Panc1 (cell line): ENCODE data around the gene ANO2. TPM values are rescaled to one million over a fixed set of nuclear protein-coding genes. Genes with fewer than 3 reads are reported as not detected.

ENCODE experiments used
- ATAC-seq: fragments of 200-7000 bp; cut with Tn5 transposase; 2 replicates; pipeline ENCODE4 v1.9.1; 2020; ENCODE audit warnings: mild to moderate bottlenecking, moderate library complexity
- BruUV-seq: library from RNA; stranded (reverse); fragments of 400-500 nt; replicated peaks from 2 replicates; lab custom pipeline; 2021; lab: Mats Ljungman, UMichigan
- CTCF ChIA-PET: fragments of 300-600 bp; sonication (Branson Sonifier 250); formaldehyde crosslinking; loops from one replicate; lab custom pipeline; 2022; ENCODE audit warnings: antibody characterized with exemption; lab: Charles Lee
- POLR2A ChIA-PET: fragments of 300-600 bp; sonication (Branson Sonifier 250); formaldehyde crosslinking; loops from one replicate; lab custom pipeline; 2022; ENCODE audit warnings: antibody characterized with exemption; lab: Charles Lee
- DNase-seq: peaks from one replicate; pipeline ENCODE4 v3.0.0-alpha.2; 2010; ENCODE audit warnings: low read depth, low spot score
- H3K27ac ChIP-seq: 2 replicates; pipeline ENCODE4 v1.5.1; 2011; ENCODE audit warnings: mild to moderate bottlenecking, low read length, inconsistent platforms
- H3K27me3 ChIP-seq: fragments of 200-500 bp; sonication (Bioruptor generic); 2 replicates; pipeline ENCODE4 v1.6.0; 2014; ENCODE audit warnings: low read length, inconsistent platforms; ENCODE audit not compliant: control insufficient read depth, insufficient read depth
- H3K36me3 ChIP-seq: fragments of 200-500 bp; sonication (Bioruptor generic); 2 replicates; pipeline ENCODE4 v1.5.1; 2014; ENCODE audit warnings: inconsistent platforms, mild to moderate bottlenecking, low read length, moderate library complexity; ENCODE audit not compliant: control insufficient read depth, insufficient read depth
- H3K4me1 ChIP-seq: 2 replicates; pipeline ENCODE4 v1.5.1; 2011; ENCODE audit warnings: inconsistent platforms, mild to moderate bottlenecking, low read length, moderate library complexity; ENCODE audit not compliant: control insufficient read depth, insufficient read depth
- H3K4me3 ChIP-seq, 2 experiments: 2 replicates each; pipeline ENCODE4 v1.5.1; 2011 to 2012; ENCODE audit warnings: low read depth in 2 of 2, low read length in 2 of 2, mild to moderate bottlenecking in 2 of 2, inconsistent platforms in 1 of 2, moderate library complexity in 1 of 2
- H3K9me3 ChIP-seq: fragments of 200-500 bp; sonication (Bioruptor generic); 2 replicates; pipeline ENCODE4 v1.5.1; 2014; ENCODE audit warnings: low read depth, mild to moderate bottlenecking, inconsistent platforms, low read length, moderate library complexity; ENCODE audit not compliant: control insufficient read depth, insufficient read depth
- POLR2AphosphoS5 ChIP-seq: IDR thresholded peaks from 2 replicates; pipeline ENCODE4 v1.6.1; 2012; ENCODE audit warnings: mild to moderate bottlenecking, low read depth, low read length, moderate library complexity
- SIN3A ChIP-seq: IDR thresholded peaks from 2 replicates; pipeline ENCODE4 v1.6.1; 2012; ENCODE audit warnings: low read depth, mild to moderate bottlenecking, low read length, moderate library complexity, borderline replicate concordance; ENCODE audit not compliant: insufficient read depth
- TCF7L2 ChIP-seq: IDR thresholded peaks from 2 replicates; pipeline ENCODE4 v1.6.1; 2011; ENCODE audit warnings: mild to moderate bottlenecking, low read depth, low read length, inconsistent platforms
- in situ Hi-C: cut with HindIII; loops from 2 replicates; pipeline ENCODE4 v1.10.0; 2016; ENCODE audit warnings: low sequenced_read_pairs, low pct_unique_long_range_greater_than_20kb
- intact Hi-C: fragments of 100-400 bp; cut with micrococcal nuclease; formaldehyde crosslinking; loops from one replicate; pipeline ENCODE4 v1.10.0; 2022; ENCODE audit not compliant: unreplicated experiment
- total RNA-seq: library from RNA; stranded (reverse); gene quantifications from one replicate; pipeline ENCODE4 v1.2.1, GENCODE V29; 2021; ENCODE audit not compliant: unreplicated experiment
- TF ChIP-seq, protein P1 (sequence below), 2 experiments: IDR thresholded peaks; 2 replicates each; pipeline ENCODE4 v1.6.1; 2011 to 2012; ENCODE audit warnings: low read depth in 2 of 2, control low read depth in 1 of 2, low read length in 1 of 2, mild to moderate bottlenecking in 1 of 2, moderate library complexity in 1 of 2; ENCODE audit not compliant: insufficient read depth in 1 of 2
- TF ChIP-seq, protein P2 (sequence below): fragments of 450-650 bp; IDR thresholded peaks from 2 replicates; pipeline ENCODE4 v1.5.1; 2017; ENCODE audit warnings: mild to moderate bottlenecking

ANO2 gene
- total RNA-seq, 1 experiment from 2014 or later = not detected

DNA sequence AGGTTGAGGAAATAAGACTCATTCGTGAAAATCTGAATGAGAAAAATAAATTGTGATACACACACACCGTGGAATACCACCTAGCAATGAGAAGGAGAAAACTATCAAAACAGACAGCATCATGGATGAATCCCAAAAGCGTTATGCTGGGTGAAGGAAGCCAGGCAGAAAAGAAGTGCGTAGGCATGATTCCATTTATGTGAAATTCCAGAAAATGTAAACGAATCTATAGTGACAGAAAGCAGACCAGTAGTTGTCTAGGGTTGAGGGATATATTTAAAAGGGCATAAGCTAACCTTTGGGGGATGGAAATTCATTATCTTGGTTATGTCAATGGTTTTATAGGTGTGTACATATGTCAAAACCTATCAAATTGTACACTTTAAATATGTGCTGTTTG lies 42.5 kb upstream of the ANO2 start:
- Histone ChIP-seq H3K4me3 (no peak overlapping the region), H3K27ac (no peak overlapping the region), H3K36me3 (no peaks in the 10 kb centered on the region), H3K9me3 (no peaks in the 10 kb centered on the region), H3K4me1 (no peaks in the 10 kb centered on the region), H3K27me3 (no peaks in the 10 kb centered on the region; the same call in 1 of the 2 replicates)
- no TSS peak for BruUV-seq
- DNase-seq (no peak), ATAC-seq (no peak)
- CTCF ChIA-PET = interaction anchor here (3.6 kb wide), 1 partner anchor 51 kb away, joined by 34 read pairs; no protein-coding TSS in a partner anchor
- POLR2A ChIA-PET = no interaction called here
- in situ Hi-C loops (no loop called here), intact Hi-C loops (no loop called here)
- TF ChIP-seq TCF7L2 = no peak
- TF ChIP-seq SIN3A = no peak
- TF ChIP-seq POLR2AphosphoS5 = no peak

DNA sequence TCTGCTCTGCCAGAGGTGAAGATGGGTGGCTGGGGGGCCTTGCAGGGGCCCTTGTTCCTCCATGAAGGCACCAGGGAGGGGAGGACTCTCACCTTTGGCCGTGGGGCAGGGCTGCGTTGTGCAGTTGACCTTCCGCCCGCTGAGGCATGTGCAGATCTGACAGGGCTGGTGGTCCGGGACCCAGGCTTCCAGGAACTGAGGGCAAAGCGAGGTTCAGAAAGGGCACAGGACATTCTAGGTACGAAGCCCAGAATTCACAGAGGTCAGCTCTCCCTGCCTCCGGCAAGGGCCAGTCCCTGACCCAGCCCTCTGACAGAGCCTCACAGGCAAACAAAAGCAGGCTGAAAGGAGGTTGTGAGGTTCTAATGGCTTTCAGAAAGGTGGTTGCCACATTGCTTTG lies 40.4 kb upstream of the ANO2 start:
- no peaks in the 10 kb centered on the region; the same call in 1 of the 2 replicates for H3K27me3 ChIP-seq
- no peaks in the 10 kb centered on the region for H3K9me3 ChIP-seq
- H3K4me3 ChIP-seq = no peak overlapping the region
- ChIA-PET CTCF (no interaction called here), POLR2A (no interaction called here)
- TF ChIP-seq, protein P1, sequence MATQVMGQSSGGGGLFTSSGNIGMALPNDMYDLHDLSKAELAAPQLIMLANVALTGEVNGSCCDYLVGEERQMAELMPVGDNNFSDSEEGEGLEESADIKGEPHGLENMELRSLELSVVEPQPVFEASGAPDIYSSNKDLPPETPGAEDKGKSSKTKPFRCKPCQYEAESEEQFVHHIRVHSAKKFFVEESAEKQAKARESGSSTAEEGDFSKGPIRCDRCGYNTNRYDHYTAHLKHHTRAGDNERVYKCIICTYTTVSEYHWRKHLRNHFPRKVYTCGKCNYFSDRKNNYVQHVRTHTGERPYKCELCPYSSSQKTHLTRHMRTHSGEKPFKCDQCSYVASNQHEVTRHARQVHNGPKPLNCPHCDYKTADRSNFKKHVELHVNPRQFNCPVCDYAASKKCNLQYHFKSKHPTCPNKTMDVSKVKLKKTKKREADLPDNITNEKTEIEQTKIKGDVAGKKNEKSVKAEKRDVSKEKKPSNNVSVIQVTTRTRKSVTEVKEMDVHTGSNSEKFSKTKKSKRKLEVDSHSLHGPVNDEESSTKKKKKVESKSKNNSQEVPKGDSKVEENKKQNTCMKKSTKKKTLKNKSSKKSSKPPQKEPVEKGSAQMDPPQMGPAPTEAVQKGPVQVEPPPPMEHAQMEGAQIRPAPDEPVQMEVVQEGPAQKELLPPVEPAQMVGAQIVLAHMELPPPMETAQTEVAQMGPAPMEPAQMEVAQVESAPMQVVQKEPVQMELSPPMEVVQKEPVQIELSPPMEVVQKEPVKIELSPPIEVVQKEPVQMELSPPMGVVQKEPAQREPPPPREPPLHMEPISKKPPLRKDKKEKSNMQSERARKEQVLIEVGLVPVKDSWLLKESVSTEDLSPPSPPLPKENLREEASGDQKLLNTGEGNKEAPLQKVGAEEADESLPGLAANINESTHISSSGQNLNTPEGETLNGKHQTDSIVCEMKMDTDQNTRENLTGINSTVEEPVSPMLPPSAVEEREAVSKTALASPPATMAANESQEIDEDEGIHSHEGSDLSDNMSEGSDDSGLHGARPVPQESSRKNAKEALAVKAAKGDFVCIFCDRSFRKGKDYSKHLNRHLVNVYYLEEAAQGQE (IDR thresholded peaks at IDR 0.05; ENCODE audit: insufficient read depth in 1 of 2, low read depth in 2 of 2, low read length in 1 of 2) = no peak
- TF ChIP-seq POLR2AphosphoS5 = no peak
- TF ChIP-seq SIN3A = no peak
- TF ChIP-seq TCF7L2 = no peak
- TF ChIP-seq, protein P2, sequence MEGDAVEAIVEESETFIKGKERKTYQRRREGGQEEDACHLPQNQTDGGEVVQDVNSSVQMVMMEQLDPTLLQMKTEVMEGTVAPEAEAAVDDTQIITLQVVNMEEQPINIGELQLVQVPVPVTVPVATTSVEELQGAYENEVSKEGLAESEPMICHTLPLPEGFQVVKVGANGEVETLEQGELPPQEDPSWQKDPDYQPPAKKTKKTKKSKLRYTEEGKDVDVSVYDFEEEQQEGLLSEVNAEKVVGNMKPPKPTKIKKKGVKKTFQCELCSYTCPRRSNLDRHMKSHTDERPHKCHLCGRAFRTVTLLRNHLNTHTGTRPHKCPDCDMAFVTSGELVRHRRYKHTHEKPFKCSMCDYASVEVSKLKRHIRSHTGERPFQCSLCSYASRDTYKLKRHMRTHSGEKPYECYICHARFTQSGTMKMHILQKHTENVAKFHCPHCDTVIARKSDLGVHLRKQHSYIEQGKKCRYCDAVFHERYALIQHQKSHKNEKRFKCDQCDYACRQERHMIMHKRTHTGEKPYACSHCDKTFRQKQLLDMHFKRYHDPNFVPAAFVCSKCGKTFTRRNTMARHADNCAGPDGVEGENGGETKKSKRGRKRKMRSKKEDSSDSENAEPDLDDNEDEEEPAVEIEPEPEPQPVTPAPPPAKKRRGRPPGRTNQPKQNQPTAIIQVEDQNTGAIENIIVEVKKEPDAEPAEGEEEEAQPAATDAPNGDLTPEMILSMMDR = no peak
- intact Hi-C loops (no loop called here), in situ Hi-C loops (no loop called here)
- H3K4me1 ChIP-seq = no peaks in the 10 kb centered on the region
- ATAC-seq (no peak), DNase-seq (no peak)
- no TSS peak for BruUV-seq
- no peak overlapping the region for H3K27ac ChIP-seq
- H3K36me3 ChIP-seq = no peaks in the 10 kb centered on the region

DNA sequence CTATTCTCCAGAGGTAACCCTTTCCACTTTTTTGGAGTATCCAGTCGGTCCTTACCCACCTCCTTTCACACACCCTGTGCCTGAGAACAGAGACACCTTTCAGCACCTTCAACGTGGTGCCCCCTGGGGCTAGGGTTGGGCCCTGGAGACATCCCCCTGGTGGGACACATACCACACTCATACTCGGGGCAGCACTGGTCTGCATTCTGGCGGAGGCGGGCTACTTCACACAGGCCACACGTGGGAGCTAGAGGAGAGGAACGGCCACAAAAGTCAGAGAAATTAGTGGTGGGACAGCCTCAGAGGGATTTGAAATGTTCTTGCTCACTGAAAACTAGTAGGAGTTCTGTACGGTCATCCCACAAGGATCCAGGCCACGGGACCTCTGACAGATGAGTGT lies 39.8 kb upstream of the ANO2 start:
- in situ Hi-C loops = no loop called here

More for the DNA sequence above, 39.8 kb upstream of the ANO2 start:
- H3K36me3 ChIP-seq = no peaks in the 10 kb centered on the region
- H3K27ac ChIP-seq = no peak overlapping the region
- ChIA-PET POLR2A (no interaction called here), CTCF (no interaction called here)
- H3K27me3 ChIP-seq = no peaks in the 10 kb centered on the region; the same call in 1 of the 2 replicates
- no TSS peak for BruUV-seq
- ATAC-seq (no peak), DNase-seq (no peak)
- H3K4me1 ChIP-seq = no peaks in the 10 kb centered on the region
- TF ChIP-seq, protein P2 = no peak
- TF ChIP-seq, protein P1 (IDR thresholded peaks at IDR 0.05; ENCODE audit: insufficient read depth in 1 of 2, low read depth in 2 of 2, low read length in 1 of 2) = no peak
- TF ChIP-seq SIN3A (no peak), POLR2AphosphoS5 (no peak), TCF7L2 (no peak)
- H3K9me3 ChIP-seq = no peaks in the 10 kb centered on the region
- H3K4me3 ChIP-seq = no peak overlapping the region
- intact Hi-C loops = no loop called here
